Mesodermal cell (in vitro differentiated cells): ENCODE data around the gene ANKRD45.
A peak's percentile ranks its signal among the peaks of the same experiment; 100 is the strongest.
"Not testable (repeated sequence)": the region's sequence is repeated elsewhere in the genome, so short reads cannot be mapped to it uniquely, and the experiment has no call there.

Experiments
- H3K27ac ChIP-seq: 2 replicates; pipeline ENCODE4 v1.7.0; 2013; ENCODE audit warnings: mild to moderate bottlenecking, low read depth, low read length, moderate library complexity; ENCODE audit not compliant: severe bottlenecking
- H3K36me3 ChIP-seq: 2 replicates; pipeline ENCODE4 v1.7.1; 2013; ENCODE audit warnings: mild to moderate bottlenecking, low read length, moderate library complexity; ENCODE audit not compliant: control insufficient read depth, insufficient read depth
- H3K4me1 ChIP-seq: one replicate; pipeline ENCODE4 v1.7.1; 2013; ENCODE audit warnings: mild to moderate bottlenecking, low read length; ENCODE audit not compliant: insufficient read depth, control insufficient read depth, poor library complexity, severe bottlenecking
- H3K4me3 ChIP-seq: 2 replicates; pipeline ENCODE4 v1.7.0; 2013; ENCODE audit warnings: low read length, control low read depth, mild to moderate bottlenecking; ENCODE audit not compliant: insufficient read depth, poor library complexity, severe bottlenecking; ENCODE audit errors: extremely low read depth
- H3K9me3 ChIP-seq: 2 replicates; pipeline ENCODE4 v1.7.1; 2013; ENCODE audit warnings: mild to moderate bottlenecking, low read length, moderate library complexity; ENCODE audit not compliant: control insufficient read depth
- WGBS, 2 experiments: methylation state at CpG; one replicate each; pipeline ENCODE4 v1.1.5; 2013; ENCODE audit warnings: missing lambda C conversion rate in 2 of 2; ENCODE audit not compliant: insufficient coverage in 2 of 2; 5-methylcytosine and 5-hydroxymethylcytosine counted together

ANKRD45 gene

GRCh38 chr1:173646656-173647055 is 23.0 kb downstream of the ANKRD45 start:
- 69 to 100% methylated on average over 1 to 2 of the region's 3 CpGs for WGBS, 2 experiments
- Histone ChIP-seq H3K9me3 (peaks cover 9% of the 10 kb centered on the region), H3K36me3 (no peaks in the 10 kb centered on the region), H3K4me1 (no peaks in the 10 kb centered on the region), H3K27ac (no peak overlapping the region), H3K4me3 (no peak overlapping the region)

DNA sequence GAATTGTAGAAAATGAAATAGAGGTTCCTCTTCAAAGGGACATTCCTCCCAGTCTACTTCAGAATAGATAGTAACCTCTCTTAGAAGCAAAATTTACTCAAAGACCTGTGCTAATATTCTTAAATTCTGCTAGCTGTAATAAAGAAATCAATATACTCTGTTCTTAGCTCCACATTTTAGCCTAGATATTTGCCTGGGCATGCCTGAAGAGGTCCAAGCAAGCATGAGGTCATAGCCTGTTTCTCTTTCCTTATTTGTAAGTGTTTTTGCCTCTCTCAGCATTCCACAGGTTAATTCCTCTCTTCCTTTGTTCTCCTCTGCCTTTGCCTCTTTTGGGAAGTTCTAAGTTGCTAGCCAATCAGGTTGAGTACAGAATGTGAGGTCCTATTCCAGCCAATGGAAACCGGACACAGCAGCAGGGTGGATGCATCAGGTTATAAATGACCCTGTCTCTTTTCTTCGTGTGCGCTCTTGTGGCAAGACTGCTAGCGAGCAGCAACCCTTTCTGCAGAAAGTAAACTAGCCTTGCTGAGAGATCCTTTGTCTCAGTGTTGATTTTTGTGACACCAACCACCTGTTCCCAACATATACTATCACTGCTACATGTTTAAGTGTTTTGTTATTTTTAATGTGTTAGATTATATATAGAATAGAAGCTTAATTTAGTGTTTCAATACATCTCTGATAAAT is 27.1 kb downstream of the ANKRD45 start:
- peak overlapping the region; percentile 41 for H3K27ac ChIP-seq
- H3K9me3 ChIP-seq = peaks cover 26% of the 10 kb centered on the region
- 93 to 94% methylated on average over 4 of the region's 4 CpGs for WGBS, 2 experiments
- H3K4me1 ChIP-seq, H3K36me3 ChIP-seq, H3K4me3 ChIP-seq: not testable (repeated sequence)

- Histone ChIP-seq H3K9me3 (peaks cover 27% of the 10 kb centered on the region), H3K4me3 (peak overlapping the region; percentile 14), H3K4me1 (no peaks in the 10 kb centered on the region), H3K27ac (no peak overlapping the region), H3K36me3 (peaks cover 8% of the 10 kb centered on the region)
- WGBS, 2 experiments = 67 to 71% methylated on average over 1 to 2 of the region's 2 CpGs
These were observed 30.5 kb downstream of the ANKRD45 start for GRCh38 chr1:173639102-173639501.

DNA sequence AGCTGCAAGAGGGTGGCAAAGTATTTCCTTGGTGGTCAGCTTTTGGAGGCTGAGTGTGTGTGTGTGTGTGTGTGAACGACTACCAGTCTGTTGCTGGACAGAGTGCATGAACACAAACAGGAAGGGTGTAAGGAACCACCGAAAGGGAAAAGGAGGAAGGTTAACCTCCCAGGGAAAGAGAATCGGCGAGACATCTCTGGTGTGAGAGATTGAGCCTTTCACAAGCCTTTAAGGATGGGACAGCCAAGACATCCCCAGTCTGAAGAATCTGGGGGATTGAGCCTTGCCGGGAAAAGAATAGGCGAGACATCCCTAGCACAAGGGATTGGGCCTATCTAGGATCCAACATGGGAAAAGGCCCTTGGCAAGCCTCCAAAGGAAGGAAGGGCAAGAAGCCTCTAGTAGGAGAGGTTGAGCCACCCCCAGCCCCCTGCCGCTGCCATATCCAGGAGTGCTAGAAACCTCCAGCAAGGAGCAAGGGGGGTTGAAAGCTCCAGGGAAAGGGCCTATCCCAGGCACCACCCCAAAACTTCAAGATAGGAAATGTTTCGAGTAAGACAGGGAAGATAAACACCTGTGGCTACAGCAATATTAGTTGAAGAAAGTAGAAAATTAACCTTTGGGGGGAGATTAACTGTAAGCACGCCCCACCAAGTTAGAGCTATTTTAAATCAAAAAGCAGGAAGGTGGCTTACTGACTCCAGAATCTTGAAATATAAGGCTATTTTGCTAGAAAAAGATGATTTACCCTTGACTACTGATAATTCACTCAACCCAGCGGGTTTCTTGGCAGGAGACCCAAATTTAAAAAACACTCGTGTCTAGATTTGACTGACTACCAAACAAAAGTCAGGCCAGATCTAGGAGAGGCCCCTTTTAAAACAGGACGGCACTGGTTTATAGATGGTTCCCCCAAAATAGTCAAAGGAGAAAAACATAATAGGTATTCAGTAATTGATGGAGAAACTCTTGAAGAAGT is 31.3 kb downstream of the ANKRD45 start:
- Histone ChIP-seq H3K27ac (no peak overlapping the region), H3K9me3 (peaks cover 27% of the 10 kb centered on the region), H3K36me3 (peaks cover 8% of the 10 kb centered on the region), H3K4me1 (no peaks in the 10 kb centered on the region), H3K4me3 (peak overlapping the region; percentile 18)
- WGBS, 2 experiments = 91 to 96% methylated on average over 11 of the region's 12 CpGs

- Histone ChIP-seq H3K4me3 (peak overlapping the region; percentile 18), H3K9me3 (peaks cover 18% of the 10 kb centered on the region)
- 93 to 94% methylated on average over 4 to 5 of the region's 6 CpGs for WGBS, 2 experiments
- not testable (repeated sequence) for H3K4me1 ChIP-seq, H3K36me3 ChIP-seq, H3K27ac ChIP-seq
These were observed 32.2 kb downstream of the ANKRD45 start for GRCh38 chr1:173637236-173638042.

GRCh38 chr1:173635116-173635515 is 34.5 kb downstream of the ANKRD45 start, which contains the start of gene TEX50:
Gene TEX50 (plus strand): TSS chr1:173635338. CDS start chr1:173635522, 184 bp downstream.
- no peak within 1 kb of the TSS for H3K4me3 ChIP-seq
- no CpG with 5 or more reads among the region's 1 CpG for WGBS, 2 experiments
- peaks cover 11% of the 10 kb centered on the region for H3K9me3 ChIP-seq
- H3K27ac ChIP-seq = no peak within 1 kb of the TSS
- no peaks in the 10 kb centered on the region for H3K4me1 ChIP-seq
- no peaks in the 10 kb centered on the region for H3K36me3 ChIP-seq

GRCh38 chr1:173628888-173629287 is 40.8 kb downstream of the ANKRD45 start:
- Histone ChIP-seq H3K9me3 (no peaks in the 10 kb centered on the region), H3K27ac (no peak overlapping the region), H3K4me3 (no peak overlapping the region), H3K36me3 (no peaks in the 10 kb centered on the region), H3K4me1 (no peaks in the 10 kb centered on the region)
- WGBS, 2 experiments = 80 to 86% methylated on average over 1 to 3 of the region's 3 CpGs

DNA sequence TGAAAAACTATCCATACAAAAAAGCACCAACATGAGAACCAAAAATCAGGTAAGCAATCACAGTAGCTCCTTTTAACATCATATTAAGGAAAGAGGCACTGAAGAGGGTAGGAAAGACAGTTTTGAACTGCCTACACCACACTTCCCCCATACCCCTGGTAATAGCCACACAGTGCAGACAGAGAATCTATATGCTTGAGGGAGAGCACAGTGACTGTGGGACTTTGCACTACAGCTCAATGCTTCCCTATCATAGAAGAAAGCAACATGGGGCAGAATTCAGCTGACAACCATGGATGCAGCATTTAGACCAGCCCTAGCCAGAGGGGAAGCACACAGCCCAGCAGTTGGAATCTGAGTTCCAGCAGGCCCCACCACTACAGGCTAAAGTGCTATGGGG is 42.4 kb downstream of the ANKRD45 start:
- Histone ChIP-seq H3K4me1 (no peaks in the 10 kb centered on the region), H3K36me3 (no peaks in the 10 kb centered on the region), H3K27ac (no peak overlapping the region), H3K4me3 (no peak overlapping the region), H3K9me3 (no peaks in the 10 kb centered on the region)

GRCh38 chr1:173616859-173617258 is 52.8 kb downstream of the ANKRD45 start:
- WGBS, 2 experiments = 100% methylated on average over 2 of the region's 4 CpGs; no CpG with 5 or more reads in 1 of the 2 experiments
- no peak overlapping the region for H3K4me3 ChIP-seq
- H3K36me3 ChIP-seq = no peaks in the 10 kb centered on the region
- no peaks in the 10 kb centered on the region for H3K9me3 ChIP-seq
- no peaks in the 10 kb centered on the region for H3K4me1 ChIP-seq
- no peak overlapping the region for H3K27ac ChIP-seq

- not testable (repeated sequence) for H3K36me3 ChIP-seq, H3K4me1 ChIP-seq, H3K9me3 ChIP-seq, H3K27ac ChIP-seq, H3K4me3 ChIP-seq
- WGBS, 2 experiments = 76 to 97% methylated on average over 5 to 23 of the region's 32 CpGs
These were observed 56.6 kb downstream of the ANKRD45 start for GRCh38 chr1:173613086-173613485.
